ENCODE results near the gene VPS13D.

The VPS13D gene

GRCh38 chr1:12339396-12339795 lies 109.6 kb downstream of the VPS13D start:
- DNase-seq: peak; percentile 55

GRCh38 chr1:12339811-12340543 lies 110.1 kb downstream of the VPS13D start:
- DNase-seq: peak; percentile 71

GRCh38 chr1:12340544-12340930 lies 110.7 kb downstream of the VPS13D start:
- DNase-seq: no peak

GRCh38 chr1:12341667-12342066 lies 111.8 kb downstream of the VPS13D start:
- no peak for DNase-seq

GRCh38 chr1:12342401-12343003 lies 112.7 kb downstream of the VPS13D start:
- no peak for DNase-seq

GRCh38 chr1:12343823-12344487 lies 114.1 kb downstream of the VPS13D start:
- no peak for DNase-seq

- DNase-seq: no peak
Observed at GRCh38 chr1:12344596-12345349, 114.9 kb downstream of the VPS13D start.

GRCh38 chr1:12345350-12346217 lies 115.8 kb downstream of the VPS13D start:
- peak; percentile 77 for DNase-seq

- DNase-seq: no peak
Observed at GRCh38 chr1:12346483-12347151, 116.8 kb downstream of the VPS13D start.

GRCh38 chr1:12348113-12348512 lies 118.3 kb downstream of the VPS13D start:
- no peak for DNase-seq

GRCh38 chr1:12353981-12354380 lies 124.2 kb downstream of the VPS13D start:
- DNase-seq: no peak

GRCh38 chr1:12356004-12356890 lies 126.4 kb downstream of the VPS13D start:
- no peak for DNase-seq

GRCh38 chr1:12358499-12358898 lies 128.7 kb downstream of the VPS13D start:
- DNase-seq: no peak

GRCh38 chr1:12359359-12360133 lies 129.7 kb downstream of the VPS13D start:
- DNase-seq: no peak

GRCh38 chr1:12368646-12369045 lies 138.8 kb downstream of the VPS13D start:
- DNase-seq: no peak

GRCh38 chr1:12369258-12369657 lies 139.4 kb downstream of the VPS13D start:
- DNase-seq: no peak

GRCh38 chr1:12370333-12370975 lies 140.6 kb downstream of the VPS13D start:
- DNase-seq: peak; percentile 82

GRCh38 chr1:12371053-12371452 lies 141.2 kb downstream of the VPS13D start:
- DNase-seq: no peak

GRCh38 chr1:12372180-12372579 lies 142.3 kb downstream of the VPS13D start:
- no peak for DNase-seq
